ENCODE data around the gene SLC34A2.

Gene SLC34A2

GRCh38 chr4:25654031-25654970 lies 1.4 kb upstream of the SLC34A2 start:
- H3F3A ChIP-seq (ENCODE audit: insufficient read depth, low read length): no peaks in the 10 kb centered on the region
- no peaks in the 10 kb centered on the region for H3K9me3 ChIP-seq (ENCODE audit: low read length)
- no peaks in the 10 kb centered on the region for H4K20me1 ChIP-seq (ENCODE audit: insufficient read depth, low read length)
- H3K4me1 ChIP-seq (ENCODE audit: insufficient read depth, low read length, severe bottlenecking): no peaks in the 10 kb centered on the region
- no peaks in the 10 kb centered on the region for H3K79me2 ChIP-seq (ENCODE audit: insufficient read depth, low read length)
- H3K36me3 ChIP-seq (ENCODE audit: insufficient read depth, low read length): no peaks in the 10 kb centered on the region
- H2AFZ ChIP-seq (ENCODE audit: low read length): no peak overlapping the region
- H3K27me3 ChIP-seq (ENCODE audit: insufficient read depth, low read length): no peaks in the 10 kb centered on the region
- H3K27ac ChIP-seq (ENCODE audit: low read depth, low read length, poor library complexity, severe bottlenecking): no peak overlapping the region
- no peak overlapping the region for H3K4me2 ChIP-seq (ENCODE audit: low read length)
- H3K9me2 ChIP-seq (ENCODE audit: low read depth, low read length): no peaks in the 10 kb centered on the region
- no peak overlapping the region for H3K4me3 ChIP-seq (ENCODE audit: low read depth, low read length, poor library complexity, severe bottlenecking)
- H3K9ac ChIP-seq (ENCODE audit: low read length): no peak overlapping the region
- TF ChIP-seq EZH2 (IDR thresholded peaks at IDR 0.05; ENCODE audit: borderline replicate concordance, low read length) (no peak), CTCF (IDR thresholded peaks at IDR 0.05; ENCODE audit: low read length) (no peak)

GRCh38 chr4:25656031-25656430 lies 380 bp downstream of the SLC34A2 start:
- Histone ChIP-seq H3K27ac (ENCODE audit: low read depth, low read length, poor library complexity, severe bottlenecking) (no peak overlapping the region), H3K9me2 (ENCODE audit: low read depth, low read length) (no peaks in the 10 kb centered on the region), H3K4me3 (ENCODE audit: low read depth, low read length, poor library complexity, severe bottlenecking) (no peak overlapping the region), H2AFZ (ENCODE audit: low read length) (no peak overlapping the region), H3K27me3 (ENCODE audit: insufficient read depth, low read length) (no peaks in the 10 kb centered on the region), H3K79me2 (ENCODE audit: insufficient read depth, low read length) (no peaks in the 10 kb centered on the region), H3F3A (ENCODE audit: insufficient read depth, low read length) (no peaks in the 10 kb centered on the region), H3K4me1 (ENCODE audit: insufficient read depth, low read length, severe bottlenecking) (no peaks in the 10 kb centered on the region), H3K9me3 (ENCODE audit: low read length) (no peaks in the 10 kb centered on the region), H3K9ac (ENCODE audit: low read length) (no peak overlapping the region), H4K20me1 (ENCODE audit: insufficient read depth, low read length) (no peaks in the 10 kb centered on the region), H3K4me2 (ENCODE audit: low read length) (no peak overlapping the region), H3K36me3 (ENCODE audit: insufficient read depth, low read length) (no peaks in the 10 kb centered on the region)
- no peak for TF ChIP-seq CTCF (IDR thresholded peaks at IDR 0.05; ENCODE audit: low read length)
- TF ChIP-seq EZH2 (IDR thresholded peaks at IDR 0.05; ENCODE audit: borderline replicate concordance, low read length): no peak

- no peak overlapping the region for H2AFZ ChIP-seq (ENCODE audit: low read length)
- no peaks in the 10 kb centered on the region for H3K79me2 ChIP-seq (ENCODE audit: insufficient read depth, low read length)
- no peaks in the 10 kb centered on the region for H3F3A ChIP-seq (ENCODE audit: insufficient read depth, low read length)
- no peak overlapping the region for H3K4me2 ChIP-seq (ENCODE audit: low read length)
- no peaks in the 10 kb centered on the region for H3K36me3 ChIP-seq (ENCODE audit: insufficient read depth, low read length)
- no peaks in the 10 kb centered on the region for H3K4me1 ChIP-seq (ENCODE audit: insufficient read depth, low read length, severe bottlenecking)
- TF ChIP-seq EZH2 (IDR thresholded peaks at IDR 0.05; ENCODE audit: borderline replicate concordance, low read length): no peak
- no peak for TF ChIP-seq CTCF (IDR thresholded peaks at IDR 0.05; ENCODE audit: low read length)
- H3K27me3 ChIP-seq (ENCODE audit: insufficient read depth, low read length): no peaks in the 10 kb centered on the region
- H3K9me2 ChIP-seq (ENCODE audit: low read depth, low read length): no peaks in the 10 kb centered on the region
- no peak overlapping the region for H3K9ac ChIP-seq (ENCODE audit: low read length)
- H4K20me1 ChIP-seq (ENCODE audit: insufficient read depth, low read length): no peaks in the 10 kb centered on the region
- no peak overlapping the region for H3K27ac ChIP-seq (ENCODE audit: low read depth, low read length, poor library complexity, severe bottlenecking)
- no peak overlapping the region for H3K4me3 ChIP-seq (ENCODE audit: low read depth, low read length, poor library complexity, severe bottlenecking)
- H3K9me3 ChIP-seq (ENCODE audit: low read length): no peaks in the 10 kb centered on the region
Observed at GRCh38 chr4:25658357-25658771, 2.7 kb downstream of the SLC34A2 start.

Measured in OCI-LY1 (cell line).